Endothelial cell of umbilical vein (primary cell): ENCODE data around the gene DCAF4.

Source experiments
- CTCF ChIP-seq, 2 donors: IDR thresholded peaks; 1 replicate in 1 of 2; 2 replicates in 1 of 2; pipeline ENCODE4 v1.5.1; 2011; ENCODE audit warnings: low read length in 2 of 2, mild to moderate bottlenecking in 2 of 2, moderate library complexity in 2 of 2, control low read depth in 1 of 2, inconsistent platforms in 1 of 2, low read depth in 1 of 2; ENCODE audit not compliant: insufficient read depth in 1 of 2; ENCODE audit errors: extremely low read depth in 1 of 2
- EZH2 ChIP-seq: IDR thresholded peaks from 2 replicates; pipeline ENCODE4 v1.6.1; 2012; ENCODE audit warnings: borderline replicate concordance, low read depth, mild to moderate bottlenecking, moderate library complexity, low read length, inconsistent platforms; ENCODE audit not compliant: severe bottlenecking
- MYC ChIP-seq: IDR thresholded peaks from one replicate; pipeline ENCODE4 v1.6.1; 2011; ENCODE audit warnings: mild to moderate bottlenecking, low read depth, low read length
- POLR2A ChIP-seq: IDR thresholded peaks from 2 replicates; pipeline ENCODE4 v1.6.1; 2012; ENCODE audit warnings: low read depth, mild to moderate bottlenecking, control low read depth, low read length
- POLR2AphosphoS5 ChIP-seq: IDR thresholded peaks from 2 replicates; pipeline ENCODE4 v1.6.1; 2012; ENCODE audit warnings: low read depth, mild to moderate bottlenecking, control low read depth, low read length, moderate library complexity; ENCODE audit not compliant: insufficient read depth

GRCh38 chr14:72884386-72884785 is 41.9 kb upstream of the DCAF4 start:
- TF ChIP-seq POLR2AphosphoS5 (no peak), CTCF (IDR thresholded peaks at IDR 0.05; ENCODE audit: extremely low read depth in 1 of 2, insufficient read depth in 1 of 2, low read depth in 1 of 2, low read length in 2 of 2) (no peak), POLR2A (no peak), EZH2 (no peak), MYC (no peak)
